ENCODE data around the gene PNPT1.

The PNPT1 gene

DNA sequence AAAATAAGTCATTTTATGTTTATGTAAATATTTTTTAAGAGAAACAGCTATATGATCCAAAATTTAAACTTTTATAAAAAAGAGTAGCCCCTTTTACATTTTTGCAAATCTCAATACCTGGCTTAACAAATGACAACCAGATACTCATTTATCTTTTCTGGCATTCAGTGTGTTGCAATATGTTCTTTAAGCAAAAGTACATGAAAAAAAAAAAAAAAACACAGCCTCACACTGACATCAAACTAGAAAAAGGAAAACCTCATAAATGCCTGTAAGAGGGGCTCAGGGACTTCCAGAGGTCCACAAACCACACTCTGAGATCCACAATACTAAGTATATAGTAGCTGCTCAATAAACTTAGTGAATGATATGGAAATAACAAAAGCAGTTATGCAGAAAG lies 98.1 kb downstream of the PNPT1 start:
- DNase-seq = no peak

DNA sequence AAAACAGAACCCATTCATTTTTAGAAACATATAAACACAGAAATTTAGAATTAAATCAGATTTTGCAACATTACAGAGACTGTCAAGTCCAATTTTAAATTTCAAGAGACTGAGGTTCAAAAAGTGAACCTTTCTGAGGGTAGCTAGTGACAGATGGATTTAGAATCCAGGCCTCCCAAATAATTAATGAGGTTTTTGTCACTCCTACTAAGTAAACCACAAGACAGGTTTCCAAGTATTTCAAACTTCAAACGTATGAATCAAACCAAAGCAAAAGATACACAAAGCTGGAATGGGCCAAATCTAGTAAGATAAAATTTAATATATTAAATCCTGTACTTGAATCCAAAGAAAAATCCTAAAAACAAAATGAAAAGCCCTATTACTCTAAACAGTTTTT lies 101.5 kb downstream of the PNPT1 start:
- DNase-seq = no peak

DNA sequence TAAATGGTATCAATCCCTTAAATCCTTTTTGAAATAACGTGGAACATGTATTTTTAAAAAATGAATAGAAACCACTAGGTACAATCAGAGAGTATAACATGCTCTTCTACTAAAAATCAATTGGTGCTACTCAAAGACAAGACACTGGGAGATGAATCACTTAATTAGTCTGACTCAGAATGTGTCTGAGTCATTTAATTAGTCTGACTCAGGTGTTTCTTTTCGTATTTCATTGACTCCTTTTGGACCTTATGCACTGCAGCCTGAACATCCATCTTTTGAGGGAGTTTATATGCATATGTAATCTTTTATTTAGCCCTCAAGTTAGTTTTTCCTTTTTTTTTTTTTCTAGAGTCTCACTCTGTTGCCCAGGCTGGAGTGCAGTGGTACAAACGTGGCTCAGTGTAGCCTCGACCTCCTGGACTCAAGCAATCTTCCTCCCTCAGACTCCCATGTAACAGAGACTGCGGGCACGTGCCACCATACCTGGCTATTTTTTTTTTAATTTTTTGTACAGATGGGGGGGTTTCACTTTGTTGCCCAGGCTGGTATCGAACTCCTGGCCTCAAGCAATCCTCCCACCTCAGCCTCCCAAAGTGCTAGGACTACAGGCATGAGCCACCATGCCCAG lies 102.7 kb downstream of the PNPT1 start:
- no peak for DNase-seq

DNA sequence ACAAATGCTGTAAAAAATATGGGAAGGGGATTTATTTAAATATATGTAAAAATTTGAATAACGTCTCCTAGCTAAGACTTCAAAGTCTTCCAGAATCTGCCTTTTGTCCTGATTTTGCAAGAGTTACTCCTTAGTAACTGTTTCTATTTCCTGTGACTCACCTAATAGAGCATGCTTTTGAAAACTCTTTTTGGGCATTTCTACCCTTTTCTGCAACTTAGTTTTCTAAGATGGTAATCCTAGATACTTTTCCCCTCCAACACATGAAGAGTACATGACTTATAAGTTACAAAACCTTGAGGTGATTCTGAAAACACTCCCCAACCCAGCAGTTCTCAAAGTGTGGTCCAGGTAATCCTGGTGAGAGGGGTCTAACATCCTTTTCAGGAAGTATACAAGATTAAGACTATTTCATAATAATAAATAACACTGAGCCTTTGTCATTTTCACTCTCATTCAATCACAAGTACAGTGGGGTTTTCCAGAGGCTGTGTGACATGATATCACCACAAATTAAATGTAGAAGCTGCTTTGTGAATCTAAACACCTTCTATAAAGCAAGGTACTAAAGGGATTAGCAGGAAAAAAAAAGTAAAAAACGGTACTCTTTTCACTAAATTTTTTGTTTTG lies 108.1 kb downstream of the PNPT1 start:
- DNase-seq = no peak

Measured in NCI-H187 treated with DMSO at 0.1 percent for 48 hours (cell line).